ENCODE data around the gene ULK1. TPM values are rescaled to one million over a fixed set of nuclear protein-coding genes. Genes with fewer than 3 reads are reported as not detected.
A peak's percentile ranks its signal among the peaks of the same experiment; 100 is the strongest.

The ULK1 gene
- total RNA-seq, 1 donor from 2014 or later = 3.2 TPM

DNA sequence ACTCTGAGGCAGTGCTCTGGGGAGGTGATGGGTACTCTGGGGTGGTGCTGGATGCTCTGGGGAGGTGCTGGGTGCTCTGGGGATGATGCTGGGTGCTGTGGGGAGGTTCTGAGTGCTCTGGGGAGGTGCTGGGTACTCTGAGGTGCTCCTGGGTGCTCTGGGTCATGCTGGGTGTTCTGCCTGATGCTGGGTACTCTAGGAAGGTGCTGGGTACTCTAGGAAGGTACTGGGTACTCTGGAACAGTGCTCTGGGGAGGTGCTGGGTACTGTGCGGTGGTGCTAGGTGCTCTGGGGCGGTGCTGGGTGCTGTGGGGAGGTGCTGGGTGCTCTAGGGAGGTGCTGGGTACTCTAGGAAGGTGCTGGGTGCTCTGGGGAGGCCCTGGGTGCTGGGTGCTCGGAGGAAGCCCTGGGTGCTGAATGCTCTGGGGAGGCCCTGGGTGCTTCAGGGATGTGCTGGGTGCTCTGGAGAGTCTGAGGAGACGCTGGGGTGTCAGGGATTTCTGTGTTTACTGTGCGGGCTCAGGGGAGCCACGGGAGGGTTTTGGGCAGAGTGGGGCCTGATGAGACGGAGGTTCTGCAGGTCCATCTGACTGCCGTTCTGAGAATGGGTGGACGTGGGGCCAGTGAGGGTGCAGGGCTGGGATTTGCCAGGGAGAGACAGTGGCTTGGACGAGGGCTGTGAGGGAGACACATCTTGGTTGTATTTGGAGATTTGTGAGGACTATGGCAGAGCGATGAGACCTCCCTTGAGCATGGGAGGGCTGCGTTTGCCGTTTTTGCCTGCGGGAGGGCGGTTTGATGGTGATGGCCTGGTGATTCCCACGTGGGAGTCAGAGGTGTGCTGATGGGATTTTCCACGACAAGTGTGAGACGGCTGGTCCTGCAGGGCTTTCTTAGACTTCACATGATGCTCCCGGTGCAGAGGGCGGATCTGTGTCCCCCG lies 36.2 kb upstream of the ULK1 start:
- TF ChIP-seq, protein P1, sequence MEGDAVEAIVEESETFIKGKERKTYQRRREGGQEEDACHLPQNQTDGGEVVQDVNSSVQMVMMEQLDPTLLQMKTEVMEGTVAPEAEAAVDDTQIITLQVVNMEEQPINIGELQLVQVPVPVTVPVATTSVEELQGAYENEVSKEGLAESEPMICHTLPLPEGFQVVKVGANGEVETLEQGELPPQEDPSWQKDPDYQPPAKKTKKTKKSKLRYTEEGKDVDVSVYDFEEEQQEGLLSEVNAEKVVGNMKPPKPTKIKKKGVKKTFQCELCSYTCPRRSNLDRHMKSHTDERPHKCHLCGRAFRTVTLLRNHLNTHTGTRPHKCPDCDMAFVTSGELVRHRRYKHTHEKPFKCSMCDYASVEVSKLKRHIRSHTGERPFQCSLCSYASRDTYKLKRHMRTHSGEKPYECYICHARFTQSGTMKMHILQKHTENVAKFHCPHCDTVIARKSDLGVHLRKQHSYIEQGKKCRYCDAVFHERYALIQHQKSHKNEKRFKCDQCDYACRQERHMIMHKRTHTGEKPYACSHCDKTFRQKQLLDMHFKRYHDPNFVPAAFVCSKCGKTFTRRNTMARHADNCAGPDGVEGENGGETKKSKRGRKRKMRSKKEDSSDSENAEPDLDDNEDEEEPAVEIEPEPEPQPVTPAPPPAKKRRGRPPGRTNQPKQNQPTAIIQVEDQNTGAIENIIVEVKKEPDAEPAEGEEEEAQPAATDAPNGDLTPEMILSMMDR (IDR thresholded peaks at IDR 0.05; ENCODE audit: insufficient read depth, low read length, severe bottlenecking) = no peak
- DNase-seq (ENCODE audit: low read depth) = no peak
- H3K4me3 ChIP-seq (ENCODE audit: low read depth, low read length) = no peak overlapping the region
- no peak for FAIRE-seq
- H3K27me3 ChIP-seq (ENCODE audit: control insufficient read depth, insufficient read depth, low read length) = peaks cover 2% of the 10 kb centered on the region
- no peaks in the 10 kb centered on the region for H3K36me3 ChIP-seq (ENCODE audit: control insufficient read depth, insufficient read depth, low read length)

DNA sequence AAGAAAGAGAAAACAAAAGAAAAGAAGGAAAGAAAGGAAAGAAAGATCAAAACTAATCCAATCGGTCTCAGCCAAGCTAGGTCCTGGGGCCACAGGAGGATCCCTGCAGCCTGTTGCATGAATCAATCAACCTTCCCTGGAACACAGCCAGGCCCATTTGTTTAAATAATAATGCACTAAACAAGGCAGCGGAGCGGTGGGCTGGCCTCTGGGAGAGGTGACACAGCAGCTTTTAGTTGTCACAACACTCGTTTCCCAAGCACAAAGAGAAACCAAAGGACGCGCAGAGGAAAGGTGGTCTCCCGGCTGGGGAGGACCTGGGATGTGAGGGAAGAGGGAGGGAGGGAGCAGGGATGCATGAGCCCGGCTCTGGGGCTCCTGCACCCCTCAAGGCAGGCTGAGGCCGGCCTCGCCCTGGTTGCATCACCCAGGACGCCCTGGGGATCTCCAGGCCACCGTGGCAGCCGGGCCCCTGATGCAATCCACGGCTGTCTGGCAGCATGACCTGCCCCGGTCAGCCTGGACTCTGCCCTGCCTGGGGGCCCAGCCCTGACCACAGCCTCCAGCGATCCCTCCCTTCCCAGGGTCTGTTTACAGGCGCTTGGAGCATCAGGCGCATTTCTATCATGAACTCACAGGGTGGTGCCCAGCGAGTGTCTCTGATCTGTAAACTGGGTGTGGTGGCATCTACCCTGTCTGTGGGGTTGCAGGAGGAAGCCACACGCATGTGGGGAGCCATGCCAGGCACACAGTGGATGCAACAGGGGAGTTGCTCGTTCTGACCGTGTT lies 33.8 kb upstream of the ULK1 start:
- TF ChIP-seq, protein P1 (IDR thresholded peaks at IDR 0.05; ENCODE audit: insufficient read depth, low read length, severe bottlenecking) = no peak
- Histone ChIP-seq H3K36me3 (ENCODE audit: control insufficient read depth, insufficient read depth, low read length) (no peaks in the 10 kb centered on the region), H3K27me3 (ENCODE audit: control insufficient read depth, insufficient read depth, low read length) (peaks cover 2% of the 10 kb centered on the region), H3K4me3 (ENCODE audit: low read depth, low read length) (peak overlapping the region; percentile 3)
- DNase-seq (ENCODE audit: low read depth) (peak; percentile 64), FAIRE-seq (no peak)

- no peak for FAIRE-seq
- DNase-seq (ENCODE audit: low read depth) = no peak
- H3K4me3 ChIP-seq (ENCODE audit: low read depth, low read length) = no peak overlapping the region
Observed at GRCh38 chr12:131861261-131862083, 33.0 kb upstream of the ULK1 start.

GRCh38 chr12:131862084-131862441 lies 32.4 kb upstream of the ULK1 start:
- H3K27me3 ChIP-seq (ENCODE audit: control insufficient read depth, insufficient read depth, low read length) = no peaks in the 10 kb centered on the region
- DNase-seq (ENCODE audit: low read depth) = no peak
- TF ChIP-seq, protein P1 (IDR thresholded peaks at IDR 0.05; ENCODE audit: insufficient read depth, low read length, severe bottlenecking) = no peak
- H3K4me3 ChIP-seq (ENCODE audit: low read depth, low read length) = no peak overlapping the region
- H3K36me3 ChIP-seq (ENCODE audit: control insufficient read depth, insufficient read depth, low read length) = no peaks in the 10 kb centered on the region
- no peak for FAIRE-seq

More at GRCh38 chr12:131861261-131862083, 33.0 kb upstream of the ULK1 start:
- TF ChIP-seq, protein P1 (IDR thresholded peaks at IDR 0.05; ENCODE audit: insufficient read depth, low read length, severe bottlenecking) = no peak
- H3K27me3 ChIP-seq (ENCODE audit: control insufficient read depth, insufficient read depth, low read length) = no peaks in the 10 kb centered on the region
- H3K36me3 ChIP-seq (ENCODE audit: control insufficient read depth, insufficient read depth, low read length) = no peaks in the 10 kb centered on the region

DNA sequence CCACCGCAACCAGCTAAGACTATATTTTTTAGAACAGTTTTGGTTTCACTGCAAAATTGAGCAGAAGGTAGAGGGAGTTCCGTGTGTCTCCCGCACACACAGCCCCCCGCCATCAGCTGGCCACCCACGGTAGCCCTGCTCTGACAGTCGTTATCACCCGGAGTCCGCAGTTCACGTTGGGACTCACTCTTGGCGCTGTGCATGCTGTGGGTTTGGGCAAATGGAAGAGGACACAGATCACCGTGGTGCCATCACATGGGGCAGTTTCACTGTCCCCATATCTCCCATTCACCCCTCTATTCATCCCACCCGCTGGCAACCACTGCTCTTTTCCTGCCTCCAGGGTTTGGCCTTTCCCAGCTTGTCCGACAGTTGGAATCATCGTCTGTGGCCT lies 31.8 kb upstream of the ULK1 start:
- TF ChIP-seq, protein P1 (IDR thresholded peaks at IDR 0.05; ENCODE audit: insufficient read depth, low read length, severe bottlenecking) = no peak
- Histone ChIP-seq H3K4me3 (ENCODE audit: low read depth, low read length) (no peak overlapping the region), H3K27me3 (ENCODE audit: control insufficient read depth, insufficient read depth, low read length) (no peaks in the 10 kb centered on the region), H3K36me3 (ENCODE audit: control insufficient read depth, insufficient read depth, low read length) (no peaks in the 10 kb centered on the region)
- no peak for FAIRE-seq
- DNase-seq (ENCODE audit: low read depth) = no peak
